ENCODE results near the gene SNRPD1.
"Not testable (repeated sequence)": the region's sequence is repeated elsewhere in the genome, so short reads cannot be mapped to it uniquely, and the experiment has no call there.

The SNRPD1 gene

GRCh38 chr18:21612125-21613039, at the start of gene SNRPD1:
TSS of gene SNRPD1 (plus strand) at chr18:21612314. CDS start at chr18:21612430, 116 bp downstream.
- DNase-seq (ENCODE audit: low spot score), result peak; percentile 93

- DNase-seq (ENCODE audit: low spot score), result no peak
Observed at GRCh38 chr18:21571772-21572171, 40.3 kb upstream of the SNRPD1 start.

- no peak for DNase-seq (ENCODE audit: low spot score)
Observed at GRCh38 chr18:21575656-21576055, 36.5 kb upstream of the SNRPD1 start.

GRCh38 chr18:21584391-21584790, 27.7 kb upstream of the SNRPD1 start:
- no peak for DNase-seq (ENCODE audit: low spot score)

GRCh38 chr18:21592361-21592760, 19.8 kb upstream of the SNRPD1 start:
- DNase-seq (ENCODE audit: low spot score), result not testable (repeated sequence)

GRCh38 chr18:21593540-21594257, 18.4 kb upstream of the SNRPD1 start:
- DNase-seq (ENCODE audit: low spot score), result no peak

DNA sequence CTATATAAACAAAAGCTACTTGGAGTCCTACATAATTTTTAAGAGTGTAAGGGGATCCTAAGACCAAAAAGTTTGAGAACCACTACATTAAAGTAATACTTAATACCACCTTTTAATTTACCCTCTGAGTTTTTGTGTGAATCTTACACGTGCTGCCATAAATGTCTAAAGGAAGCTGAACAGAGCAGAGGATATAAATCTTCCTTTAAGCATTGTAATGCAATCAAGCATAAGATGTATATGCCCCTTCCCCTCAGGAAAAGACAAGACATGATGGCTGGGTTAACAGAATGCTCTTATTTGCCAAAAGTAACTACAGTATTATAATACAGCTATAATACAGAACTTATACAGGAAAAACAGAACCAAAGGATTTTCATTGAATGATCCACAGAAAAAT, 14.5 kb upstream of the SNRPD1 start:
- no peak for DNase-seq (ENCODE audit: low spot score)

DNA sequence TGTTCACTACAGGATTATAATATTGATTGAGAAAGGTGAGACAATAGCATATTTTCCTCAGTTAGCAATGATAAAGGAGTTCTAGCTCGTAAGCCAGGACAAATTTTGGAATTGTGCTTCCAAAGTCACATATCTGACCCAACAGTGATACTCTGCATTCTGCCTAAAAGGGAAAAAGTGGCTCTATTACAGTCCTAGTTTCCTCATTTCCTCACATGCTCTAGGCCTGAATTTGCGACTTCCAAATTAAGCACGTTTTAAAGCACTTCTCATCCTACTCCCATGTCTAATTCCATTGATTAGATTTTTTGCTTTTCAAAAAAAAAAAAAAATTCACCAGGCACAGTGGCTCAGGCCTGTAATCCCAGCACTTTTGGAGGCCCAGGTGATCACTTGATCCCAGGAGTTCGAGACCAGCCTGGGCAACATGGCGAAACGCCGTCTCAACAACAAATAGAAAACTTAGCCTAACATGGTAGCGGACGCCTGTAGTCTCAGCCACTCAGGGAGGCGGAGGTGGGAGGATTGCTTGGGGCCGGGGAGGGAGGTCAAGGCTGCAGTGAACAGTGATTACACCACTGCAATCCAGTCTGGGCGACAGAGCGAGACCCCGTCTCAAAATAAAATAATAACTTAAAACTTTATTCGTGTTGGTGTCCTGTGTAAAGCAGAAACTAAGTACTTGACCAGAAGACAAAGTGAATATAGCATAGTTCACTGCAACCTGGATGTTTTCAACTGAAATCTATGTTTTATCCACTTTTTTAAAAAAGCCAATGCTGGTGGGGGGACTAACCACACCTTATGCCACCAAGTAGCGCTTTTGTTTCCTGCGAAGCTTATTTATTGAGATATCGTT, 13.2 kb upstream of the SNRPD1 start:
- no peak for DNase-seq (ENCODE audit: low spot score)

DNA sequence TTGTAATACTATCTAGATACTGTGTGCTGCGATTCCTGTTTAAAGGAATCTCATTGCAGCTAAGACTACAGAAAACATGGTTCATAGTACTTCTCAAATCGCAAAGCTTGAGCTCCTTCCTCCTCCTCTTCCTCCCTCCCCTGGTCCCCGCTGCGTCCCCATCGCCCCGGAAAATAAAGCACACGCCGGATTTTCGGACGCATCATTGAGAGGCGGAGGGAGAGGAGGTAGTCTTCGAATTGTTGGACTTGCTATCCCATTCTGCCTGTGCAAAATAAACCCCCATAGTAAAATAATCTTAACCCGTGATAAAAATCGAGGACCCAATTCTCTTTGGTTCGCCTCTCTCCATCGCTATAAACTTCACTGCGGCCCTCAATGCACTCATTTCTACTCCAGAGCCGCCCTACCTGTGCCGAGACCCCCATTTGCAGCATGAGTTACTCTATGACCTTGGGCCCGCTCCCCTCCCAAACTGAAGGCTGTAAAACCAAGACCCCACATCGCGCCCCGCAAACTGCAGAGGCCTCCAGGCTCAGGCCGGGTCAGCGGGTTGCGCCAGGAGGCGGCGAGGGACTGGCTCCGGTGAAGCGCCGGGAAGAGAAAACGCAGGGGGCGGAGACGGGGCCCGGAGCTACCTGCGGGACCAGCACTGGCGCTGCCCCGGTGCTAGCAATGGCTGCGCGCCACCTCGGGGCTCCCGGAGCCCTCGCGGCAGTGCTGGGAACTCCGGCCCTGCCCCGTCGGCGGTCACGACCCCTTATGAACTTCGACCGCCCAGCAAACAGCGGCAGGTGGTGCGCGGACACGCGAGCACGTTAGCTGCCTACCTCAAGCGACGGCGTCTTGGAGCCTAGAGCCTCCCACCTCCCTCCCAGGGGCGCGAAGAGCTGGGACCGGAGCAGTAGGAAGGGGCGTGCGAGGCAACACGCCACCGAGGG, 12.3 kb upstream of the SNRPD1 start:
- DNase-seq (ENCODE audit: low spot score), result peak; percentile 37

GRCh38 chr18:21600526-21601410, 11.3 kb upstream of the SNRPD1 start, which contains the start of gene ESCO1:
TSS of gene ESCO1 (minus strand) at chr18:21600704. CDS start at chr18:21574843, 25,861 bp downstream.
- peak; percentile 98 for DNase-seq (ENCODE audit: low spot score)

DNA sequence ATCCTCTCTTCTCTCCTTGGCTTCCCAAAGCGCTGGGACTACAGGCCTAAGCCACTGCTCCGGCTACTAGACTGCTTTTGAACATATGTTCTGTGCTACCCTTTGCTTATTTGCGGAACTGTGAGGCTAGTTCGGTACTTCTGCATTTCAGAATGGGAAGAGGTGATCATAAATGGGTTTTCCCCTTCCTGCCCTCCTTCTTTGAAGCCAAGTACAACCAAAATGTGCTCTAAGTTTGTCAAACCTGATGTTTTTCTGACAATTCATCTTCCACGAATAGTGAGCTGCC, 9.9 kb upstream of the SNRPD1 start:
- no peak for DNase-seq (ENCODE audit: low spot score)

GRCh38 chr18:21604671-21605070, 7.4 kb upstream of the SNRPD1 start:
- no peak for DNase-seq (ENCODE audit: low spot score)

DNA sequence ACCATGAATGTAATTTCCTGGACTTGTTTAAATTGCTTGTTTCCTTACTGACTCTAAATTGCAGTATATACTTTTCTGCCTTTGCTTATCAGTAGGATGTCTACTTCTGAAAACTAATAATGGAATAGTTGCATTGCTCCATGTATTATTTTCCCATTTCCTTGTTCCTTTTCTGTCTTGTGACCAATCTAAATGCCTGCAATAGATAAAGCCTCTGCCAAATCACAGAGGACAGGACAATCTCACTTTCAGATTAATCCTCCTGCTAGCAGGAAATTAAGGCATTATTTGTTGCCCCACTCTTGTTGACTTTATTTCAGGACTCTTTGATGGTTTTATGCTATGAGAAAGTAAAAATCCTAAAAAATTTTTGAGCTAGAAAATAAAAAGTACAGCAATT, 6.9 kb upstream of the SNRPD1 start:
- no peak for DNase-seq (ENCODE audit: low spot score)

GRCh38 chr18:21611401-21612124, 551 bp upstream of the SNRPD1 start:
- DNase-seq (ENCODE audit: low spot score), result not testable (repeated sequence)

- DNase-seq (ENCODE audit: low spot score), result not testable (repeated sequence)
Observed at GRCh38 chr18:21621640-21622039, 9.5 kb downstream of the SNRPD1 start.

DNA sequence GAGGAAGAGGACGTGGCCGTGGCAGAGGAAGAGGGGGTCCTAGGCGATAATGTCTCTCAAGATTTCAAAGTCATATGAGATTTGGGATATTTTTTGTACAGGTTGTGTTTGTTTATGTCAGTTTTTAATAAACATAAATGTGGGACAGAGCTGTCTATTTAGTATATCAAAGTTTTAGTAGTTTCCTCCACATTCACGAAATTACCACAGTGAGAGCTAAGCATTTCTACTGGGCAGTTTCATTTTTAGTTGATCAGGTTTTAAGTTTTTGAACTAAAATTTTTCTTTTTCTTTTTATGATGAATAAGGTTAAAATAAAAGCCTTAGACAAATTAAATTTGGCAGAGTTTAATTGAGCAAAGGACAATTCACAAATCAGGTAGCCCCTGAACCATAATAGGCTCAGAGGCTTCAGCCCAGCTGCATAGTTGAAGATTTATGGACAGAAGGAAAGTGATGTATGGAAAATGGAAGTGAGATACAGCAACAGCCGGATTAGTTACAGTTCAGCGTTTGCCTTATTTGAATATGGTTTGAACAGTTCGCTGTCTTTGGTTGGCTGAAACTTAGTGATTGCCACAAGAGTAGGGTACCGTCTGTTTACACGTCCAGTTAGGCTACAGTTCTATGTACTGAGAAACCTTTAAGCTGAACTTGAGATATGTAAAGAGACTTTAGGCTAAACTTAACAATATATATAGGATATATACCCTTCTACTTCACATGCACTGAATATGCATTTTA, 17.1 kb downstream of the SNRPD1 start:
- DNase-seq (ENCODE audit: low spot score), result no peak

- no peak for DNase-seq (ENCODE audit: low spot score)
Observed at GRCh38 chr18:21632393-21632792, 20.3 kb downstream of the SNRPD1 start.

DNA sequence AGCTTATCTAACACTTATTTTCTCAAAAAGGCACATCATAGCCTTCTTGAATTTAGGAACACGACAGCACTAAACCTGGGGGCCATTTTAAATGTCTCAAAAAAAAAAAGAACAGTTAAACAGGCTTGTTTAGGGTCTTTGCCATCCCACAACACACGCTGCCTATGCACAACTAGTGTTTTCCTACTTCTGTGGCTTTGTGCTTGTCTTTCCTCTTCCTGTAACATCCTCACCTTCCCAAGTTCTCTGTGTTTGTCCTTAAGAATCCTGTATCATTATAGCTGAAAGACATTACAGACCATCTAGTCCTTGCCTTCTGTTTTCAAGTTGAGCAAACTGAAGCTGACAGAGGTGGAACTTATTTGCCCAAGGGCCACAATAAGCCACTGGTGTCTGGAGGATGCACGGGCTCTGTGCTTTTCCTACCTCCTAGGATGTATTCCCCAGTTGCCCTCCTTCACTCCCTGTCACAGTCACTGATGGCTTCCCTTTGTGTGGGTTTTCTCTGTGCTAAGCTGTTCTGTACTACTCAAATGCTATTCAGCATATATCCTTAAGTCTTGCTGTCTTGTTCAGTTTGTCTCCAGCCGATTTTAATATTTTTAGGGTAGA, 22.6 kb downstream of the SNRPD1 start:
- DNase-seq (ENCODE audit: low spot score), result no peak

All from activated CD4-positive, alpha-beta T cell treated with anti-CD3 and anti-CD28 coated beads, Interleukin-2, Interleukin-4, amounts not matched to agents 100 ng/mL and 50 ng/mL, durations not matched to agents 16 hours and 8 hours (primary cell).